ENCODE measurements around the gene NOS1. TPM values are rescaled to one million over a fixed set of nuclear protein-coding genes. Genes with fewer than 3 reads are reported as not detected.

Gene NOS1
- total RNA-seq, 1 experiment from 2014 or later = 2.3 TPM

DNA sequence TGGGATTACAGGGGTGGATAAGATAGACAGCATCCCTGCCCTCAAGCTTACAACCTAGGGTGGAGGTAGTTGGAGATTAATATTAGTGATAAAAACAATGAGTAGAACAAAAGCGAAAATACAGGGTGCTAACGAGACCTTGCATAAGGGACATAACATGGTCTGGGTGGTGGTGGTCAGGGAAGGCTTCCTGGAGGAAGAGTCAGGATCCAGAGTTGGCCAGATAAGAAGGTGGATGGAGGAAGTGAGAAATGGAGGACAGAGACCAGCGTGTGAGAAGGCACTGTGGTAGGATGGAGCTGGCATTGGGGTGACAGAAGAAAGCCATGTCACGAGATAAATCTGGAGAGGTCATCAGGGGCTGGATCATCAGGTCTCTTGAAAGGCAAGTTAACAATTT is 19.2 kb downstream of the NOS1 start:
- Histone ChIP-seq H3K9me3 (ENCODE audit: control insufficient read depth, low read depth, low read length) (no peaks in the 10 kb centered on the region), H3K27me3 (ENCODE audit: insufficient read depth, low read length) (no peaks in the 10 kb centered on the region), H3K23ac (ENCODE audit: insufficient read length, low read depth, low read length) (no peak overlapping the region), H2BK120ac (ENCODE audit: low read depth, low read length, poor library complexity, severe bottlenecking) (no peak overlapping the region), H3K23me2 (ENCODE audit: insufficient read length, low read depth, low read length, poor library complexity, severe bottlenecking) (no peaks in the 10 kb centered on the region), H3K56ac (ENCODE audit: insufficient read length, low read depth, low read length) (no peak overlapping the region), H3K18ac (ENCODE audit: insufficient read length, low read depth, low read length) (no peak overlapping the region), H3K27ac (ENCODE audit: insufficient read length, low read depth, low read length) (no peak overlapping the region), H2AFZ (ENCODE audit: low read length) (no peak overlapping the region), H2BK12ac (ENCODE audit: insufficient read length, low read depth, low read length) (no peak overlapping the region), H2BK15ac (ENCODE audit: low read depth, low read length) (no peak overlapping the region), H4K5ac (ENCODE audit: insufficient read length, low read depth, low read length) (no peak overlapping the region), H4K8ac (replicated peaks; ENCODE audit: insufficient read length, low read depth, low read length) (no peak overlapping the region), H3T11ph (ENCODE audit: low read length) (no peak overlapping the region), H3K4me2 (ENCODE audit: insufficient read depth, insufficient read length, low read length) (no peak overlapping the region), H3K14ac (ENCODE audit: insufficient read depth, low read length) (no peak overlapping the region), H3K4ac (ENCODE audit: low read depth, low read length) (no peak overlapping the region), H2BK5ac (ENCODE audit: insufficient read length, low read length) (no peak overlapping the region), H3K79me2 (ENCODE audit: insufficient read depth, low read length) (no peaks in the 10 kb centered on the region), H3K4me1 (ENCODE audit: insufficient read depth, low read length) (no peaks in the 10 kb centered on the region; the same call in 1 of the 2 replicates), H3K9ac (ENCODE audit: extremely low read depth, insufficient read length, low read length) (no peak overlapping the region), H2AK5ac (ENCODE audit: insufficient read length, low read length) (no peak overlapping the region), H2BK20ac (ENCODE audit: low read depth, low read length, poor library complexity, severe bottlenecking) (no peak overlapping the region), H3K79me1 (ENCODE audit: insufficient read depth, low read depth, low read length, poor library complexity, severe bottlenecking) (no peaks in the 10 kb centered on the region), H4K20me1 (ENCODE audit: control insufficient read depth, insufficient read depth, insufficient read length) (no peaks in the 10 kb centered on the region), H4K91ac (ENCODE audit: insufficient read length, low read depth, low read length) (no peak overlapping the region)
- WGBS (ENCODE audit: extremely low coverage, insufficient read length, low lambda C conversion rate) = no CpG with 5 or more reads among the region's 4 CpGs
- TF ChIP-seq, protein P1, sequence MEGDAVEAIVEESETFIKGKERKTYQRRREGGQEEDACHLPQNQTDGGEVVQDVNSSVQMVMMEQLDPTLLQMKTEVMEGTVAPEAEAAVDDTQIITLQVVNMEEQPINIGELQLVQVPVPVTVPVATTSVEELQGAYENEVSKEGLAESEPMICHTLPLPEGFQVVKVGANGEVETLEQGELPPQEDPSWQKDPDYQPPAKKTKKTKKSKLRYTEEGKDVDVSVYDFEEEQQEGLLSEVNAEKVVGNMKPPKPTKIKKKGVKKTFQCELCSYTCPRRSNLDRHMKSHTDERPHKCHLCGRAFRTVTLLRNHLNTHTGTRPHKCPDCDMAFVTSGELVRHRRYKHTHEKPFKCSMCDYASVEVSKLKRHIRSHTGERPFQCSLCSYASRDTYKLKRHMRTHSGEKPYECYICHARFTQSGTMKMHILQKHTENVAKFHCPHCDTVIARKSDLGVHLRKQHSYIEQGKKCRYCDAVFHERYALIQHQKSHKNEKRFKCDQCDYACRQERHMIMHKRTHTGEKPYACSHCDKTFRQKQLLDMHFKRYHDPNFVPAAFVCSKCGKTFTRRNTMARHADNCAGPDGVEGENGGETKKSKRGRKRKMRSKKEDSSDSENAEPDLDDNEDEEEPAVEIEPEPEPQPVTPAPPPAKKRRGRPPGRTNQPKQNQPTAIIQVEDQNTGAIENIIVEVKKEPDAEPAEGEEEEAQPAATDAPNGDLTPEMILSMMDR (conservative IDR thresholded peaks at IDR 0.05) = no peak
- DNase-seq = no peak
- Mint-ChIP-seq H3K27me3 (ENCODE audit: low read depth) (peaks cover 3% of the 10 kb centered on the region; the same call in 1 of the 2 replicates), H3K4me3 (no peak overlapping the region; a peak in 1 of 5 replicates), H3K9me3 (no peaks in the 10 kb centered on the region; a peak in 1 of 5 replicates), H3K4me1 (peaks cover 9 to 12% of the 10 kb centered on the region in 2 experiments), H3K27ac (0 out of 7 replicates have a peak overlapping the region, but pooled peaks of 1 of the 3 experiments have one; percentile 0), H3K36me3 (ENCODE audit: insufficient read depth in 1 of 3, low read depth in 3 of 3) (no peaks in the 10 kb centered on the region)
